OCI-LY1 (cell line): ENCODE measurements around the gene MLF2.
A peak's percentile ranks its signal among the peaks of the same experiment; 100 is the strongest.

Experiments used
- H2AFZ ChIP-seq: fragments of 200-600 bp; sonication (generic), shearing (Covaris generic); 2 replicates; pipeline ENCODE4 v1.6.0; 2014; ENCODE audit warnings: antibody characterized with exemption, mild to moderate bottlenecking, low read length
- H3F3A ChIP-seq: fragments of 200-600 bp; sonication (generic), shearing (Covaris generic); 2 replicates; pipeline ENCODE4 v1.6.0; 2014; ENCODE audit warnings: mild to moderate bottlenecking, antibody characterized with exemption, low read length, moderate library complexity; ENCODE audit not compliant: insufficient read depth
- H3K27ac ChIP-seq: fragments of 200-600 bp; sonication (generic); 2 replicates; pipeline ENCODE4 v1.5.1; 2014; ENCODE audit warnings: low read length, mixed run types, mild to moderate bottlenecking, low read depth; ENCODE audit not compliant: poor library complexity, severe bottlenecking
- H3K27me3 ChIP-seq: fragments of 200-600 bp; sonication (generic); 2 replicates; pipeline ENCODE4 v1.6.0; 2014; ENCODE audit warnings: antibody characterized with exemption, mild to moderate bottlenecking, low read length, moderate library complexity; ENCODE audit not compliant: insufficient read depth
- H3K36me3 ChIP-seq: fragments of 200-600 bp; sonication (generic); 2 replicates; pipeline ENCODE4 v1.6.1; 2014; ENCODE audit warnings: mild to moderate bottlenecking, antibody characterized with exemption, low read length, moderate library complexity, mixed read lengths; ENCODE audit not compliant: insufficient read depth
- H3K4me1 ChIP-seq: fragments of 200-600 bp; sonication (generic); 2 replicates; pipeline ENCODE4 v1.5.1; 2014; ENCODE audit warnings: mild to moderate bottlenecking, low read length, moderate library complexity; ENCODE audit not compliant: insufficient read depth, severe bottlenecking
- H3K4me2 ChIP-seq: fragments of 200-600 bp; sonication (generic), shearing (Covaris generic); 2 replicates; pipeline ENCODE4 v1.6.1; 2014; ENCODE audit warnings: low read length
- H3K4me3 ChIP-seq: fragments of 200-600 bp; sonication (generic); 2 replicates; pipeline ENCODE4 v1.5.1; 2014; ENCODE audit warnings: low read length, low read depth, mild to moderate bottlenecking, mixed read lengths; ENCODE audit not compliant: poor library complexity, severe bottlenecking
- H3K79me2 ChIP-seq: fragments of 200-600 bp; shearing (Covaris generic); 2 replicates; pipeline ENCODE4 v1.6.1; 2016; ENCODE audit warnings: mixed run types, low read length, mixed read lengths; ENCODE audit not compliant: insufficient read depth
- H3K9ac ChIP-seq: fragments of 200-600 bp; sonication (generic), shearing (Covaris generic); 2 replicates; pipeline ENCODE4 v1.6.1; 2014; ENCODE audit warnings: mild to moderate bottlenecking, low read length, mixed read lengths
- H3K9me2 ChIP-seq: fragments of 200-600 bp; sonication (generic), shearing (Covaris generic); 2 replicates; pipeline ENCODE4 v1.6.1; 2014; ENCODE audit warnings: low read depth, mild to moderate bottlenecking, low read length, mixed read lengths
- H3K9me3 ChIP-seq: fragments of 200-600 bp; shearing (Covaris generic); 2 replicates; pipeline ENCODE4 v1.6.1; 2014; ENCODE audit warnings: low read length, mixed read lengths
- H4K20me1 ChIP-seq: fragments of 200-600 bp; sonication (generic), shearing (Covaris generic); 2 replicates; pipeline ENCODE4 v1.6.0; 2016; ENCODE audit warnings: mild to moderate bottlenecking, low read length; ENCODE audit not compliant: insufficient read depth
- CTCF ChIP-seq: fragments of 200-600 bp; sonication (generic), shearing (Covaris generic); IDR thresholded peaks from 2 replicates; pipeline ENCODE4 v1.5.1; 2017; ENCODE audit warnings: mild to moderate bottlenecking, antibody characterized with exemption, low read length, moderate library complexity, mixed read lengths
- EZH2 ChIP-seq: fragments of 200-600 bp; sonication (generic), shearing (Covaris generic); IDR thresholded peaks from 2 replicates; pipeline ENCODE4 v1.8.0; 2017; ENCODE audit warnings: borderline replicate concordance, mixed run types, mild to moderate bottlenecking, antibody characterized with exemption, low read length, moderate library complexity, mixed read lengths

The MLF2 gene

GRCh38 chr12:6768437-6768914 lies 15.5 kb upstream of the MLF2 start:
- no peaks in the 10 kb centered on the region for H3K9me2 ChIP-seq
- TF ChIP-seq EZH2, result no peak
- no peak for TF ChIP-seq CTCF
- H3K79me2 ChIP-seq, result no peaks in the 10 kb centered on the region
- no peak overlapping the region for H3K4me3 ChIP-seq
- no peak overlapping the region for H3K27ac ChIP-seq
- H3K4me1 ChIP-seq, result peaks cover 35% of the 10 kb centered on the region
- no peak overlapping the region for H3K4me2 ChIP-seq
- H4K20me1 ChIP-seq, result no peaks in the 10 kb centered on the region
- H3K27me3 ChIP-seq, result peaks cover 13% of the 10 kb centered on the region; the same call in 1 of the 2 replicates
- H3K36me3 ChIP-seq, result no peaks in the 10 kb centered on the region
- no peaks in the 10 kb centered on the region for H3K9me3 ChIP-seq
- H3F3A ChIP-seq, result no peaks in the 10 kb centered on the region
- no peak overlapping the region for H2AFZ ChIP-seq
- no peak overlapping the region for H3K9ac ChIP-seq

GRCh38 chr12:6767353-6768319 lies 14.7 kb upstream of the MLF2 start:
- Histone ChIP-seq H3K4me2 (peak overlapping the region; percentile 78), H2AFZ (no peak overlapping the region), H3K9me2 (no peaks in the 10 kb centered on the region), H3K36me3 (no peaks in the 10 kb centered on the region), H3K4me1 (peaks cover 35% of the 10 kb centered on the region), H3K79me2 (no peaks in the 10 kb centered on the region), H3K27ac (no peak overlapping the region), H3K27me3 (peaks cover 7% of the 10 kb centered on the region; the same call in 1 of the 2 replicates), H3K9ac (peak overlapping the region; percentile 20; the same call in 1 of the 2 replicates), H3K4me3 (peak overlapping the region; percentile 67), H3F3A (no peaks in the 10 kb centered on the region), H3K9me3 (no peaks in the 10 kb centered on the region), H4K20me1 (no peaks in the 10 kb centered on the region)
- no peak for TF ChIP-seq EZH2
- TF ChIP-seq CTCF, result no peak

GRCh38 chr12:6766651-6767349 lies 13.9 kb upstream of the MLF2 start:
- no peaks in the 10 kb centered on the region; the same call in 1 of the 2 replicates for H3K27me3 ChIP-seq
- H3K36me3 ChIP-seq, result no peaks in the 10 kb centered on the region
- H3K9me2 ChIP-seq, result no peaks in the 10 kb centered on the region
- peak; percentile 69 for TF ChIP-seq CTCF
- no peak for TF ChIP-seq EZH2
- H2AFZ ChIP-seq, result no peak overlapping the region
- H3K9ac ChIP-seq, result peak overlapping the region; percentile 20; the same call in 1 of the 2 replicates
- H3K79me2 ChIP-seq, result no peaks in the 10 kb centered on the region
- no peaks in the 10 kb centered on the region for H3K9me3 ChIP-seq
- H3K4me1 ChIP-seq, result peaks cover 35% of the 10 kb centered on the region
- H4K20me1 ChIP-seq, result no peaks in the 10 kb centered on the region
- H3K4me3 ChIP-seq, result peak overlapping the region; percentile 67
- H3K4me2 ChIP-seq, result peak overlapping the region; percentile 78
- no peaks in the 10 kb centered on the region for H3F3A ChIP-seq
- H3K27ac ChIP-seq, result no peak overlapping the region
